Activated CD8-positive, alpha-beta memory T cell treated with anti-CD3 and anti-CD28 coated beads for 36 hours (primary cell): ENCODE data around the gene ASF1A. TPM values are rescaled to one million over a fixed set of nuclear protein-coding genes. Genes with fewer than 3 reads are reported as not detected.

ENCODE experiments used
- CTCF ChIA-PET: fragments of 350-600 bp; sonication (Branson Sonifier 250); formaldehyde crosslinking; loops from one replicate; lab custom pipeline; 2021; ENCODE audit warnings: antibody characterized with exemption; lab: Charles Lee
- POLR2A ChIA-PET: fragments of 350-600 bp; sonication (Branson Sonifier 250); formaldehyde crosslinking; loops from one replicate; lab custom pipeline; 2021; ENCODE audit warnings: antibody characterized with exemption; lab: Charles Lee
- total RNA-seq, 2 experiments: library from RNA; stranded (reverse); gene quantifications; one replicate each; pipeline ENCODE4 v1.2.3, GENCODE V29; 2021

The ASF1A gene
- total RNA-seq, 2 experiments from 2014 or later: 43.4 to 44.5 TPM

DNA sequence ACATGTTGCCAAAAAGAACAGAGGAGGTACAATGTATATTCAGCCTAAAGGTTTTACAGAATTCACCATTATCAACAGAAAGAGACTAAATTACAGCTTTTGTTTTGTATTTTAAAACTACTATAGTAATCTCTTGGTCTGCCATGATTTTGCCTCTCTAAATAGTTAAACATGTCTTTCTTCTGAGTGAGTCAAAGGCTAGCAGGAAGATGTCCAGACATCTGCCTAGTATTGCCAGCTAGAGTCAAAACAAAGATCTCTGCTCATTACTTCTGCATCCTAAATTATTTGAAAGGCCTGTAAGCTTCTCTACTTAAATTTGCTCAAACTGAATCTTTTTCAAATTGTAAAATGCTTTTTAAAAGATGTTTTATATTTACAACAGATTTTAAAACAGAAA is 8.8 kb downstream of the ASF1A start:
- ChIA-PET CTCF (no interaction called here), POLR2A (no interaction called here)

- POLR2A ChIA-PET: no interaction called here
- CTCF ChIA-PET: no interaction called here
Observed at GRCh38 chr6:118903138-118903537, 9.2 kb downstream of the ASF1A start.

- ChIA-PET CTCF (no interaction called here), POLR2A (no interaction called here)
Observed at GRCh38 chr6:118903691-118904090, 9.7 kb downstream of the ASF1A start.

GRCh38 chr6:118905084-118905483 is 11.1 kb downstream of the ASF1A start:
- ChIA-PET POLR2A (no interaction called here), CTCF (no interaction called here)

DNA sequence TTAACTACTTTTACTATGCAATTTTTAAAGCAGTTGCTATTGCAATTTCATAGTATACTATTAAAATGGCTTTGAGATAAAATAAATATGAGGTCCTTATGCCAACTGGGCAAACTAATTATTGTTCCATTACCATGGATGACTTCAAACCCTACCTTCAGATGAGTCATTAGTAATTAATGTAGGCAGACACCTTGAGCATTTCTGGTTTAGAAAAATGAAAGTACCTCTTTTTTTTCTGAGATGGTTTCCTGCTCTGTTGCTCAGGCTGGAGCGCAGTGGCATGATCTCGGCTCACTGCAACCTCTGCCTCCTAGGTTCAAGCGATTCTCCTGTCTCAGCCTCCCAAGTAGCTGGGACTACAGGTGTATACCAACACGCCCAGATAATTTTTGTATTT is 11.9 kb downstream of the ASF1A start:
- POLR2A ChIA-PET: no interaction called here
- CTCF ChIA-PET: no interaction called here

DNA sequence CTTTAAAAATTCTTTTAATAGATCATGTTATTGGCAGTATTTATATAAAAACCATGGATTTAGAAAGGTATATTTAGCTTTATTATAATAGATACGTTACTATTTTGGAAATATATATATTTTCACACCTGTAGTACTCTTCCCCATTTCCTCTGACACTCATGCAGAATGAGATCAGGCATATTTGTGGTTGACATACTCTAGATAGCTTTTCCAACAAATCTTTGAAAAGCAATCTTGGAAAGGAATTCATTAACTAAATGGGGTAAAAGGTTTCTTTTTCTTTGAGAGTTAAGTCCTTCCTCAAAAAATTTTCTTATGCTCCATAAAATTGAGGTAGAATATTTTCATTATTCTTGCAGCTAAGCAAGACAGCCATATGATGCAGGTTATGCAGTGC is 14.5 kb downstream of the ASF1A start:
- ChIA-PET POLR2A (no interaction called here), CTCF (no interaction called here)

GRCh38 chr6:118912646-118913045 is 18.7 kb downstream of the ASF1A start:
- POLR2A ChIA-PET: no interaction called here
- CTCF ChIA-PET: no interaction called here

- CTCF ChIA-PET: no interaction called here
- POLR2A ChIA-PET: no interaction called here
Observed at GRCh38 chr6:118913161-118913560, 19.2 kb downstream of the ASF1A start.

DNA sequence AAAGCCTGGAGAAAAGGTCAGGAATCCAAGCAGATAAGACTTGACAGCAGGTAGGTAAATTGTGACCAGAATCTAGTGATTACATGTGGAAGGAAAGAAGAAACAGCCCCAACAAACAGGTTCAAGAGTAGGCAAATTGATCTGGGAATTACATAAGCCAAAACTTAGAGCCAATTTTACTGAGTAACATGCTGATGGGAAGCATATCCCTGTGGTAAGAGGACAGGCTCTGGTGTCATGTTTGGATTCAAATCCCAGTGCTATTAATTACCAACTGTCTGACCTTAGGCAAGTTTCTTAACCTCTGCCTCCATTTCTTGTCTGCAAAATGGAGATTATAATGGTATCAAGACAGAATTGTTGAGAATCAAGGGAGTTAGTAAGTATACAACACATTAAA is 20.6 kb downstream of the ASF1A start:
- CTCF ChIA-PET: no interaction called here

DNA sequence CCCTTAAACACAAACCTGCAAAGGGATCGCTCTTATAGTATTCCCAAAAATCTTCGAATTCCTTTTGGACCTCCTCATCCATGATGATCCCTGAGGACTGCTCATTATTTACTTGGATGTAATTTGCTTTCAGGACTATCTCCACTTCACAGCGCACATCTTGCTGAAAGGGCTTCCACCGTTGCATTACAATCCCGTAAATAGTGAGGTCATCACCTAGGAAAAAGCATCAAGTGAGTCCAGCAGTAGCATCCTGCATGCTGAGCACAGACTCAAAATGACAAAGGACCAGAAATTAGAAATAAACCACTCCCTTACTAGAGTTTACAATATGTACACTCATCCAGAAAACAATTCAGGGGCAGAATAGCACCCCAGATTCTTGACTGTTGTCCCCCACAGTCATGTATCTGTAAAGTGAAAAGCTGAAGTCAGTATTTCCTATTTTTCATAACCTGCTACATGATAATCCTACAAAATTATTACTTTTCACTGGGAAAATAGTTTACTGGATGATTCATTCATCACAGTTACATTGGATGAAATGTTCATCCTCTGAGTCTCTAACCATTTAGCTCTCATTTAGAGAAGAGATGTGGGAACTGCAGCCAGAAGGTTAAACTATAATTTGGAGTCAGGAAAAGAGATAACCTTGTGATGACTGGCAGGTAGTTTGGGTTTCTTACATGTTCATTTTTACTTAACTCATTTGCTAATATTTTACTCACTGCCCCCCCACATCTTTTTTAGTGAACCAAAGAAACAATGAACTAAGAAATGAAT is 23.8 kb downstream of the ASF1A start:
- CTCF ChIA-PET: no interaction called here
- POLR2A ChIA-PET: no interaction called here

More for the DNA sequence above, 20.6 kb downstream of the ASF1A start:
- POLR2A ChIA-PET: no interaction called here

GRCh38 chr6:118918329-118918725 is 24.4 kb downstream of the ASF1A start:
- CTCF ChIA-PET: no interaction called here
- POLR2A ChIA-PET: no interaction called here

GRCh38 chr6:118921084-118921483 is 27.1 kb downstream of the ASF1A start:
- ChIA-PET POLR2A (no interaction called here), CTCF (no interaction called here)

DNA sequence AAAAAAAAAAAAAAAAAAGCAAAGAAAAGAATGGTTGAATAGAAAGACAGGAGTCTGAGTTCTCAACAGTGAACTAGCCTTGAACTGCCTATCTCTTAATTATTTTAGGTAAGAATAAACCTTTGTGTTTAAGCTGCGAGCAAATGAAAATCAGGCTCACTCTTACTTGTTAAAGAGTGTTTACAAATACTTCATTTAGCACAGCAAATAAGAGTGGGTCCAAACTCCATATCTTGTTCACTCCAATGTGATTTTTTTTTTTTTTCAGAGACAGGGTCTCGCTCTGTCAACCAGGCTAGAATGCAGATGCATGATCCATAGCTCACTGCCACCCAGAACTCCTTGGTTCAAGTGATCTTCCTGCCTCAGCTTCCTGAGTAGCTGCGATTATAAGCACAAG is 29.1 kb downstream of the ASF1A start:
- POLR2A ChIA-PET: no interaction called here
- CTCF ChIA-PET: interaction anchor here (1.3 kb wide), 1 partner anchor 188 kb away, joined by 3 read pairs; no protein-coding TSS in a partner anchor

DNA sequence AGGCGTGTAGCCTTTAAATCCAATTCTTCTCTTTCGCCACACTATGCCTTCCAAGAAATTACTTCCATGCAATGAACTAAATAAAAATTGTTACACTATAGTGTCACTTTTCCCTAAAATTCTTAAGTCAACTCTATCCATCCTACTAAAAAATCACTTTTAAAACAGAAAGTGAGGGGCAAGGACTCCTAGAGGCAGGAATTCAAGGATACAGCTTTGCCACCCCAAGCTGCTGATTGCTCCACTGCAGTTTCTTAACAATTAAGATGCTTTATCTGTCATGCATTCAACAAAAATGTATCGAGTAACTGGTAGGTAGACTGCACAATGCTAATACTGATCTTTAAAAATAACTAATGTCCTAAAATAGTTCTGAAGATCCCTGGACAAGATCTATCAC is 36.7 kb downstream of the ASF1A start:
- CTCF ChIA-PET: no interaction called here
- POLR2A ChIA-PET: no interaction called here

DNA sequence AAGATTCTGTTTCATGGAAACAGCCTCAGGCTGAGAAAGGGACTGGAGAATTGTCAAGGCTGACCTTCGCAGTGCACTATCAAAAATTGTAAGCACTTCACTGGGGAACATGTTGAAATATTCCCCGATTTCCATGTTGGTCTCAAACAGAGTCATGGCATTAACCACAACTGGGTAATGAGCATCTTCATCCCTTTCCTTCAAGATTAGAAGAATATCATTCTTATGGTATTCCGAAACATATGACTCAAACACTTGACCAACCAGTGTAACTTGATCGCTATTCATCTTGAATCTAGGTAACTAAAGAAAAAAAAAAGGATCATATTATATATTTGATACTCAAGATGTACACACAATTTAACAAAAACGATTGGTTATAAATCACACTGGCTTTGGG is 37.5 kb downstream of the ASF1A start:
- ChIA-PET CTCF (no interaction called here), POLR2A (no interaction called here)

DNA sequence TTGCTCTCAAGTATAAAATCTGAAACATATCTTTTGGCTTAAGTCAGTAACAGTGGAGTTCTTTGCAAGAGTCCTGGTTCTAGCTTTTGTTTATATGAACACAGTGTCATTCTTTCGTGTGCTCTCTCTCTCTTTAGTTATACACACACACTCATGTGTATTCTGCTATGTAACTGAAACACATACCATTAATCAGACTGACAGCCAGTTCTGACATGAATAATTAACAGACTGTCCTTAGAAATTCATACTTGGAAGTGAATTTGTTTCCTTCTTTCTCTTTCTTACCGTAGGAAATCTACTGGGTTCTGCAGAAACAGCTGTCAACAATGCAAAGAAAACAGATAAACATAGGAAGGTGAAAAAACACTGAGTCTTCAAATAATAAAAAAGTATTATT is 38.5 kb downstream of the ASF1A start:
- POLR2A ChIA-PET: no interaction called here
- CTCF ChIA-PET: no interaction called here

GRCh38 chr6:118933855-118934460 is 40.0 kb downstream of the ASF1A start:
- CTCF ChIA-PET: interaction anchor here (1.3 kb wide), 1 partner anchor 52 kb away, joined by 3 read pairs; no protein-coding TSS in a partner anchor

GRCh38 chr6:118934461-118935330 is 40.7 kb downstream of the ASF1A start, which contains the start of gene MCM9:
Gene MCM9 (minus strand): TSS chr6:118935159. CDS start chr6:118931723, 3,436 bp downstream.
- POLR2A ChIA-PET: interaction anchor here (0.6 to 1.2 kb wide), 7 partner anchors 39 to 143 kb away, joined by 3 to 8 read pairs (median 4); partner anchors contain the start of gene ASF1A
- CTCF ChIA-PET: interaction anchor here (1.3 kb wide), 1 partner anchor 53 kb away, joined by 3 read pairs; no protein-coding TSS in a partner anchor

More at GRCh38 chr6:118933855-118934460, 40.0 kb downstream of the ASF1A start:
- POLR2A ChIA-PET: interaction anchor here (0.6 to 1.2 kb wide), 4 partner anchors 38 to 144 kb away, joined by 3 to 8 read pairs (median 5); partner anchors contain the start of gene ASF1A

- CTCF ChIA-PET: interaction anchor here (1.3 kb wide), 1 partner anchor 54 kb away, joined by 3 read pairs; no protein-coding TSS in a partner anchor
- POLR2A ChIA-PET: interaction anchor here (0.8 to 1.2 kb wide), 3 partner anchors 41 to 45 kb away, joined by 4 to 6 read pairs (median 5); partner anchors contain the start of gene ASF1A
Observed at GRCh38 chr6:118935331-118935668, 41.3 kb downstream of the ASF1A start.
